Purkinje cell (primary cell): ENCODE results near the gene TBX1. TPM values are rescaled to one million over a fixed set of nuclear protein-coding genes. Genes with fewer than 3 reads are reported as not detected.

Experiments used
- polyA plus RNA-seq: library from polyadenylated mRNA; unstranded; fragments of >200 nt; fragmentation: Nextera tagmentation; gene quantifications from 2 replicates; pipeline ENCODE4 v1.2.1, GENCODE V29; 2014

Gene TBX1
- not detected in 2 replicates for polyA plus RNA-seq

DNA sequence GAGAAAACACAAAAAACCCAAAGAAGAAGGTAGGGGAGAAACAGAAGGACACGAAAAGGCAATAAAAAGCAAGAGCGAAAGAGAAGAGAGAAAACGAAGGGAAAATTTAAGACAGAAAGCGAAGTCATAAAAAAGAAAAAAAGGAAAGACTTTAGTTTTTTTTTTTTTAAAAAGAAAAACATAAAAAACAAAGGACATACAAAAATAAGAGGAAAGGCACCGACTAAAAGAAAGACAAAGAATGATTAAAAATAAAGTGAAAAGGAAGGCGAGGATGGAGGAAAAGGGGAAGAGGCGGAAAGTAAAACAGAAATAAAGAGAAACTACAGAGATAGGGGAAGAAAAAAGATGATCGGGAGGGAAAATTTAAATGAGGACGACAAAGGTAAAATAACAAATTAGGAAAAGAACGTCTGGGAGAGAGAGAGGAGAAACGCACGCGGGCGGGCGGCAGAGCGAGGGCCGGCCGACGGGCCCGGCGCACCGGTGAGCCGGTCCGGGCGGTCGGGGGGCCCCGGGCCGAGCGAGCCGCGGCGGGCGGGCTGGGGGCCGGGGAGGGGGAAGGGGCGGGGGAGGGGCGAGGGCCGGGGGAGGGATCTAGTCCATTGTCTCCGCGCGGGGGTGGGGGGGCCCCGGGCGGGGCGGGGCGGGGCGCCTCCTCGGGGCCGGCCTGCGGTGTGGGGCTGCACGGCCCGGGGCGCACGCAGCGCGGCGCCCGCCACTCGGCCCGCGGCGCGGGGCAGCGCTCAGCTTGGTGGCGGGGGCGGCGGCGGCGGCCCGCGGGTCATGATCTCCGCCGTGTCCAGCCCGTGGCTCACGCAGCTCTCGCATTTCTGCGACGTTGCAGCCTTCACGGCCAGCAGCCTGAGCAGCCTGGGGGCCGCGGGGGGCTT, at the start of gene TBX1:
Gene TBX1, plus strand, starts transcription at position 721 of the 893 bp plus-strand sequence. Its CDS starts 66 bp downstream, at position 787.

DNA sequence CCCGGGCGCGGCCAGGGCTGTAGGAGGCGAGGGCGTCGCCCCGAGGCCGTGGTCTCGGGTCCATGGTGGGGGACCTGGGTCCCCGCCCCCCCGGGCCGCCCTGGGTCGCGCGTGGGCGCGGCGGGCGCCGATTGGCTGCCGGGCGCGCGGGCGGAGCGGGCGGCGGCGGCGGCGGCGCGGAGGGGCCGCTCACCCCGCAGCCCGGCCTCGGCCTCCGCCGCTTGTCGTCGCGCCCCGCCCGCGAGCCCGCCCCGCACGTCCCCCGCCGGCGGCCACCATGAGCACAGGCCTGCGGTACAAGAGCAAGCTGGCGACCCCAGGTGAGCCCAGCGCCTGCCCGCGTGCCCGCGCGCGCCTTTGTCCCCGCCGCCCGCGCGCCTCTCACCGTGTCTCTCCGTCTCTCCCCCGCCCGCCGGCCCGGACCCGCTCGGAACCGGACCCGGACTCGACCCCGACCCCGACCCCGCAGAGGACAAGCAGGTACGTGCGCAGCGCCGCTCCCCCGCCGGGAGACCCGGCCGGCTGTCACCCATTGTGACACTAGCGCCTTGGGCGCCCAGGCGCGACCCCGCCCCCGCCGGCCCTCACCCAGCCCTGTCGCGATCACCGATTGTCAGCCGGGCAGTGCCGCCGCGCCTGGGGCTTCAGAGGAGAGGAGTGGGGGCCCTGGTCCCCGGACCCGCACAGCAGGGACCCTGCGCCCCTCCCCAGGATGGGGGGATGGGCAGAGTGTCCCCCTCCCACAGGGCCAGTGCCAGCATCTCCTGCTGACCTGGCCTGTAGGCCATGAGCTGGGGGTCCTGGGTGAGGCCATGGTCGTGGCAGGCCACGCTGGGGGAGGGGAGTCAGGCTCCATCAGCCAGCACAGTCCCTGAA, 46.0 kb upstream of the TBX1 start, which contains the start of gene SEPTIN5:
Gene SEPTIN5, plus strand, starts transcription at position 192 of the 876 bp plus-strand sequence. Its CDS starts 86 bp downstream, at position 278.

DNA sequence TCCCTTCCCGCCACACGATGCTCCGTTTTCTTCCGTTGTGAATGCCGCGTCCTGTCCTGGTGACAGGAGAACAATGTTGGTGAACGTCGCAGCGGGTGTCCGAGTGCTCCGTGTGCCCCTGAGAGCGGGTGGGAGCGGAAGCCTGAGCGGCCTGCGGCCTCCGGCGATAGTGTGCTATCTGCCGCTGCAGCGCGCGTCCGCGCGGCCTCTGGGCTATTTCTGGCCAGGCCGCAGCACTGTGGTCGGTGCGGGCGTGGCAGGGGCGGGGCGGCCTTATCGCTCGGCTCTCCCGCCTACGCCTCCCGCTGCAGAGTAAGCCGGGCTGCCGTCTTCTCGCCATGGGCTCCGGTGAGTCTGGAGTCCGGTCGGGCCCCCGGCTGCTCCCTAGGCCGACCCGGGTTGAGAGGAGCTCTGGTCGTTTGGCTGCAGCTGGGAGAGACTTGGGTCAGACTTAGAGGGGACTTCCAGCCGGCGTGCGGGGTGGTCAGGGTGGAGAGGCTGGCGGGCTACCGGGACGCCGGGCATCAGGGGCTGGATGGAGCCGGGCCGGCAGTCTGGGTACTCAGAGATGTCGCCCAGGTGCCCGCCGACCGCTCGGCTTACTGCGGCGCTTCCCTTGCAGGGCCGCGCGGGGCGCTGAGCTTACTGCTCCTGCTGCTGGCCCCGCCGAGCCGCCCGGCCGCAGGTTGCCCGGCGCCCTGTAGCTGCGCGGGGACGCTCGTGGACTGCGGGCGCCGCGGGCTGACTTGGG, 37.2 kb upstream of the TBX1 start, which contains the start of gene GP1BB:
Gene GP1BB, plus strand, starts transcription at position 308 of the 751 bp plus-strand sequence. Its CDS starts 31 bp downstream, at position 339.

Other genes starting within 250 kb of the TBX1 start
- 0.17 and 0.28 TPM in 2 replicates for gene CLDN5, start 236.4 kb upstream of the TBX1 start, polyA plus RNA-seq
- 10.5 and 13.8 TPM in 2 replicates for gene SEPTIN5, start 46.3 kb upstream of the TBX1 start, polyA plus RNA-seq
- gene GP1BB, start 37.2 kb upstream of the TBX1 start, polyA plus RNA-seq = 2.4 and 2.9 TPM in 2 replicates
- 1.7 and 2.0 TPM in 2 replicates for gene GNB1L, start 94.1 kb downstream of the TBX1 start, polyA plus RNA-seq
- gene RTL10, start 94.1 kb downstream of the TBX1 start, polyA plus RNA-seq = 2.3 and 2.5 TPM in 2 replicates
- 20.3 and 38.5 TPM in 2 replicates for gene COMT, start 181.0 kb downstream of the TBX1 start, polyA plus RNA-seq
- 0.83 and 1.7 TPM in 2 replicates for gene TXNRD2, start 181.0 kb downstream of the TBX1 start, polyA plus RNA-seq